PC-9 (cell line): ENCODE results near the gene AKAP13. TPM values are rescaled to one million over a fixed set of nuclear protein-coding genes. Genes with fewer than 3 reads are reported as not detected.
"Not testable (repeated sequence)": the region's sequence is repeated elsewhere in the genome, so short reads cannot be mapped to it uniquely, and the experiment has no call there.

Source experiments
- BruUV-seq: library from RNA; stranded (reverse); fragments of 400-500 nt; replicated peaks from 2 replicates; lab custom pipeline; 2021; lab: Mats Ljungman, UMichigan
- CTCF ChIA-PET: fragments of 300-600 bp; sonication (Branson Sonifier 250); formaldehyde crosslinking; loops from one replicate; lab custom pipeline; 2022; ENCODE audit warnings: antibody characterized with exemption; lab: Charles Lee
- POLR2A ChIA-PET: fragments of 300-600 bp; sonication (Branson Sonifier 250); formaldehyde crosslinking; loops from one replicate; lab custom pipeline; 2022; ENCODE audit warnings: antibody characterized with exemption; ENCODE audit not compliant: unreplicated experiment; lab: Charles Lee
- DNase-seq, 2 experiments: peaks; one replicate each; pipeline versions ENCODE4 v3.0.0 to v3.0.0-alpha.2; 2015 to 2022; ENCODE audit warnings: mixed read lengths in 1 of 2
- H2AFZ ChIP-seq: fragments of 200-600 bp; sonication (generic); 2 replicates; pipeline ENCODE4 v1.8.1; 2017; ENCODE audit warnings: antibody characterized with exemption
- H3F3A ChIP-seq: fragments of 200-600 bp; sonication (generic); 2 replicates; pipeline ENCODE4 v1.8.1; 2017; ENCODE audit warnings: antibody characterized with exemption, mild to moderate bottlenecking, low read depth; ENCODE audit not compliant: insufficient read depth
- H3K27ac ChIP-seq: fragments of 200-600 bp; sonication (generic); 2 replicates; pipeline ENCODE4 v1.6.1; 2016; ENCODE audit warnings: mixed run types
- H3K27me3 ChIP-seq: fragments of 200-600 bp; sonication (generic); 2 replicates; pipeline ENCODE4 v1.6.1; 2016; ENCODE audit warnings: low read depth, mixed run types; ENCODE audit not compliant: insufficient read depth
- H3K36me3 ChIP-seq: fragments of 200-600 bp; sonication (generic); 2 replicates; pipeline ENCODE4 v1.6.1; 2016; ENCODE audit warnings: low read depth, mixed run types
- H3K4me1 ChIP-seq: fragments of 200-600 bp; sonication (generic); replicated peaks from 2 replicates; pipeline ENCODE4 v1.6.1; 2016; ENCODE audit warnings: mixed run types; ENCODE audit not compliant: insufficient read depth
- H3K4me2 ChIP-seq: fragments of 200-600 bp; sonication (generic); 2 replicates; pipeline ENCODE4 v1.6.1; 2017; ENCODE audit warnings: mixed run types
- H3K4me3 ChIP-seq: fragments of 200-600 bp; sonication (generic); 2 replicates; pipeline ENCODE4 v1.6.1; 2016; ENCODE audit warnings: mixed run types
- H3K79me2 ChIP-seq: fragments of 200-600 bp; sonication (generic); 2 replicates; pipeline ENCODE4 v1.6.1; 2017; ENCODE audit warnings: low read depth, mixed run types
- H3K9me2 ChIP-seq: fragments of 200-600 bp; sonication (generic); 2 replicates; pipeline ENCODE4 v1.8.1; 2017; ENCODE audit warnings: mild to moderate bottlenecking; ENCODE audit not compliant: insufficient read depth
- H3K9me3 ChIP-seq: fragments of 200-600 bp; sonication (generic); 2 replicates; pipeline ENCODE4 v1.8.1; 2016; ENCODE audit warnings: low read depth; ENCODE audit not compliant: insufficient read depth
- H4K20me1 ChIP-seq: fragments of 200-600 bp; sonication (generic); 2 replicates; pipeline ENCODE4 v1.8.1; 2017; ENCODE audit not compliant: insufficient read depth
- EZH2 ChIP-seq: fragments of 200-600 bp; sonication (generic); IDR thresholded peaks from 2 replicates; pipeline ENCODE4 v1.8.0; 2017; ENCODE audit warnings: antibody characterized with exemption, low read depth
- intact Hi-C: fragments of 100-400 bp; cut with micrococcal nuclease; formaldehyde crosslinking; loops from one replicate; pipeline ENCODE4 v1.10.0; 2022; ENCODE audit not compliant: unreplicated experiment
- total RNA-seq: library from RNA; stranded (reverse); gene quantifications from 2 replicates; pipeline ENCODE4 v1.2.3, GENCODE V29; 2021
- TF ChIP-seq, protein P1 (sequence below): fragments of 200-600 bp; sonication (generic); conservative IDR thresholded peaks from 2 replicates; pipeline ENCODE4 v1.6.1; 2017; ENCODE audit warnings: mixed run types, antibody characterized with exemption, mild to moderate bottlenecking, moderate library complexity

AKAP13 gene
- total RNA-seq, 1 experiment from 2014 or later = 82.5 TPM

DNA sequence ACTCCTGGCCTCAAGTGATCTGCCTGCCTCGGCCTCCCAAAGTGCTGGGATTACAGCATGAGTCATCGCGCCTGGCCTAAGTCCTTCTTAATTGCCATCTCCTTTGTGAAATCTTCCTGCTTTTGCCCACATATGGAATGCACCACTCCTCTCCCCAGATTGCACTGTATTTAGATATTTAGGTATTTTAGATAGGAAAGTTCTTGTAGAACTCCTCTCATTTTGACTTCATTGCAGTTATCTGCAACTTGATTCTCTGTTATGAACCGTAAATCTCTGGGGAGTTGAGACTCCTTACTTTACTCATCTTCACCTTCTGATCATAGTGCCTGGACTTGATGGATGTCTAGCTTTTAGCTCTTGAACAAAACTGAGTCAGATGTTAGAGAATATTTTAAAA lies 150.7 kb downstream of the AKAP13 start:
- Histone ChIP-seq H2AFZ (no peak overlapping the region), H4K20me1 (no peaks in the 10 kb centered on the region), H3F3A (peaks cover 14% of the 10 kb centered on the region; the same call in 1 of the 2 replicates), H3K4me2 (no peak overlapping the region), H3K4me1 (no peaks in the 10 kb centered on the region), H3K36me3 (peaks cover 11% of the 10 kb centered on the region), H3K27me3 (no peaks in the 10 kb centered on the region), H3K27ac (no peak overlapping the region), H3K79me2 (0 out of 2 replicates have a peak, but pooled peaks cover 5% of the 10 kb centered on the region), H3K9me2 (no peaks in the 10 kb centered on the region), H3K9me3 (no peaks in the 10 kb centered on the region), H3K4me3 (no peak overlapping the region)
- no TSS peak for BruUV-seq
- DNase-seq = no peak
- no peak for TF ChIP-seq EZH2
- TF ChIP-seq, protein P1, sequence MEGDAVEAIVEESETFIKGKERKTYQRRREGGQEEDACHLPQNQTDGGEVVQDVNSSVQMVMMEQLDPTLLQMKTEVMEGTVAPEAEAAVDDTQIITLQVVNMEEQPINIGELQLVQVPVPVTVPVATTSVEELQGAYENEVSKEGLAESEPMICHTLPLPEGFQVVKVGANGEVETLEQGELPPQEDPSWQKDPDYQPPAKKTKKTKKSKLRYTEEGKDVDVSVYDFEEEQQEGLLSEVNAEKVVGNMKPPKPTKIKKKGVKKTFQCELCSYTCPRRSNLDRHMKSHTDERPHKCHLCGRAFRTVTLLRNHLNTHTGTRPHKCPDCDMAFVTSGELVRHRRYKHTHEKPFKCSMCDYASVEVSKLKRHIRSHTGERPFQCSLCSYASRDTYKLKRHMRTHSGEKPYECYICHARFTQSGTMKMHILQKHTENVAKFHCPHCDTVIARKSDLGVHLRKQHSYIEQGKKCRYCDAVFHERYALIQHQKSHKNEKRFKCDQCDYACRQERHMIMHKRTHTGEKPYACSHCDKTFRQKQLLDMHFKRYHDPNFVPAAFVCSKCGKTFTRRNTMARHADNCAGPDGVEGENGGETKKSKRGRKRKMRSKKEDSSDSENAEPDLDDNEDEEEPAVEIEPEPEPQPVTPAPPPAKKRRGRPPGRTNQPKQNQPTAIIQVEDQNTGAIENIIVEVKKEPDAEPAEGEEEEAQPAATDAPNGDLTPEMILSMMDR = no peak
- POLR2A ChIA-PET = no interaction called here
- CTCF ChIA-PET = no interaction called here
- intact Hi-C loops = no loop called here

DNA sequence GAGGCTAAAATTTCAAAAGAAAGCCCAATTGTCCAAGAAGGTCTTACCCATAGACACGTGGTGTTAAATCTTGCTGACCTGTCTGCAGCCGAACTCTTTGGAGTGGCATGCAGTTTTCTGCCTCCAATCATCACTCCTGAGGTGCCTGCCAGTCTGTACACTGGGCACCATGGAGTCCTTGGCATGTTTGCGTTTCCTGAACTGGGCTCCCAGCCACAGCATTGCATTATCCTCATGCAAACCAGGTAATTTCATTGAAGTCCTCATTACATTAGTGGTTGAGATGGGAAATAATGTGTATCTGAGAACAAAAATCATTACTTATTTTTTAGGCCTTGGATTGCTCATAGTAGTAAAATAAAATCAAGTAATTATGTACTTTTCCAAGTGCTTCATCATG lies 152.3 kb downstream of the AKAP13 start:
- H3K9me3 ChIP-seq = no peaks in the 10 kb centered on the region
- H3K4me3 ChIP-seq = no peak overlapping the region
- TF ChIP-seq, protein P1 = no peak
- TF ChIP-seq EZH2 = no peak
- no peaks in the 10 kb centered on the region for H3K9me2 ChIP-seq
- H2AFZ ChIP-seq = no peak overlapping the region
- H3K27ac ChIP-seq = no peak overlapping the region
- ChIA-PET POLR2A (no interaction called here), CTCF (no interaction called here)
- H4K20me1 ChIP-seq = no peaks in the 10 kb centered on the region
- intact Hi-C loops = no loop called here
- peaks cover 14% of the 10 kb centered on the region; the same call in 1 of the 2 replicates for H3F3A ChIP-seq
- no peaks in the 10 kb centered on the region for H3K4me1 ChIP-seq
- no peaks in the 10 kb centered on the region for H3K27me3 ChIP-seq
- no TSS peak for BruUV-seq
- no peak overlapping the region for H3K4me2 ChIP-seq
- DNase-seq = no peak
- H3K36me3 ChIP-seq = peaks cover 16% of the 10 kb centered on the region
- peaks cover 5% of the 10 kb centered on the region; the same call in 1 of the 2 replicates for H3K79me2 ChIP-seq

DNA sequence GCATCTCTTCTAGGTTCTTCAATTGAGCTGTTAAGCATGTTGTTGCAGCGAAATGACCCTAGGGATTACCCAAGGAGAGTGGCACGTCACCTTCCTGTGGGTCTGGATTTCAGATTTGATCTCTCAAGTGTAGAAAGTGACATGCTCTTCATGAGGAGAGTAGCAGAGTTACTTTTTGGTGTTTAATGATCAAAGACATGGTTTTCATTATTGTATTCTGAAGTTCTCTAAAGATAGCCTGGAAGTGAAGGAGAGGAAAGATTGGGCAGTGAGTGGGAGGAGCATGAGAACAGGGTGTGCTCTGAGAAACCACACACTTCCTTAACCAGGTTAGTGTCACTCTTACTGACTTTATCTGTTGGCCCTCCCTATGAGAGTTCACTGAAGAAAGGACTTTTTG lies 153.6 kb downstream of the AKAP13 start:
- Histone ChIP-seq H4K20me1 (no peaks in the 10 kb centered on the region), H3K4me2 (no peak overlapping the region), H2AFZ (no peak overlapping the region), H3K9me2 (no peaks in the 10 kb centered on the region), H3K4me3 (no peak overlapping the region), H3K9me3 (no peaks in the 10 kb centered on the region), H3F3A (peaks cover 14% of the 10 kb centered on the region), H3K27me3 (no peaks in the 10 kb centered on the region), H3K4me1 (peaks cover 2% of the 10 kb centered on the region; the same call in 1 of the 2 replicates), H3K27ac (no peak overlapping the region), H3K79me2 (peaks cover 5% of the 10 kb centered on the region; the same call in 1 of the 2 replicates), H3K36me3 (peaks cover 16% of the 10 kb centered on the region)
- intact Hi-C loops = no loop called here
- ChIA-PET CTCF (no interaction called here), POLR2A (no interaction called here)
- BruUV-seq = no TSS peak
- TF ChIP-seq EZH2 = no peak
- TF ChIP-seq, protein P1 = no peak
- DNase-seq = no peak

DNA sequence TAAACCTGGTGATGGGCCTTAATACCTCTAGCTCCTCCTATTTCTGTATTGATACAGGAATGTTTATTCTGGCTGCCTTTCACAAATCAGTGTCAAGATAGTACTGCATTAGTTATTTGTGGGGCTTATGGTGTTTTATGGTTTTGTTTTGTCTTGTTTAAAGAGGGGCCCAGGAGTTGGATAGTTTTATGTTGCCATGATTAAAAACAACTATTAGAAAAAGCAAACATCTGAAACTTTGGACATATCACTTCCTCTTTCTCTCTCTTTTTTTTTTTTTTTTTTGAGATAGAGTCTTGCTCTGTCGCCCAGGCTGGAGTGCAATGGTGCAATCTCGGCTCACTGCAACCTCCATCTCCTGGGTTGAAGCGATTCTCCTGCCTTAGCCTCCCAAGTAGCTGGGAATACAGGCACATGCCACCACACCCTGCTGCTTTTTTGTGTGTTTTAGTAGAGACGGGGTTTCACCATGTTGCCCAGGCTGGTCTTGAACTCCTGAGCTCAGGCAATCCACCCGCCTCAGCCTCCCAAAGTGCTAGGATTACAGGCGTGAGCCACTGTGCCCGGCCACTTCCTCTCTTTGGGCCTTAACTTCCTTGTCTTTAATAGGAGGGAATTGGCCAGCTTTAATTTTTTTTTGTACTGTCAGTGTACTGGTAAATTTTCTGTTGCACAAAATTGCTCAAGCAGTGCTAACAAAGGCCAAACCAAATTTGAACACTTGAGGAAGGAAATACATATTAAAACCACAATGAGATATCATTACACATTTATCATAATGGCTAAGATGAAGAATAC lies 155.3 kb downstream of the AKAP13 start:
- H4K20me1 ChIP-seq, H3K27me3 ChIP-seq, intact Hi-C loops, BruUV-seq, H3K4me2 ChIP-seq, H3K9me3 ChIP-seq, H2AFZ ChIP-seq, H3K4me3 ChIP-seq, DNase-seq, CTCF ChIA-PET, H3K27ac ChIP-seq, POLR2A ChIA-PET, H3K9me2 ChIP-seq: not testable (repeated sequence)
- Histone ChIP-seq H3K36me3 (peaks cover 21% of the 10 kb centered on the region), H3K79me2 (peaks cover 11% of the 10 kb centered on the region), H3K4me1 (peaks cover 19% of the 10 kb centered on the region), H3F3A (peaks cover 21% of the 10 kb centered on the region)
